Activated CD4-positive, alpha-beta T cell treated with anti-CD3 and anti-CD28 coated beads for 48 hours (primary cell): Measurements from ENCODE around the gene LUC7L3.
"Not testable (repeated sequence)": the region's sequence is repeated elsewhere in the genome, so short reads cannot be mapped to it uniquely, and the experiment has no call there.

Experiments
- DNase-seq: peaks from one replicate; pipeline ENCODE4 v3.0.0-alpha.2; 2020

The LUC7L3 gene

GRCh38 chr17:50710650-50711049 lies 8.8 kb upstream of the LUC7L3 start:
- no peak for DNase-seq

DNA sequence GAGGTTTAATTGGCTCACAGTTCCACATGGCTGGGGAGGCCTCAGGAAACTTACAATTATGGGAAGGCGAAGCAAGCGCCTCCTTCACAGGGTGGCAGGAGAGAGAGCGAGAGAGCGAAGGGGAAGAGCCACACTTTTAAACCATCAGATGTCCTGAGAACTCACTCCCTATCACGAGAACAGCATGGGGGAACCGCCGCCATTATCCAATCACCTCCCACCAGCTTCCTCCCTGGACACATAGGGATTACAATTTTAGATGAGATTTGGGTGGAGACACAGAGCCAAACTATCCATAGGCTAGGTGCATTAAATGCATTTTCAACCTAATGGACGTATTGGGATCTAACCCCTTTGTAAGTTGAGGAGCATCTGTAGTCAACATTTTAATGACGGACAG lies 6.8 kb upstream of the LUC7L3 start:
- no peak for DNase-seq

DNA sequence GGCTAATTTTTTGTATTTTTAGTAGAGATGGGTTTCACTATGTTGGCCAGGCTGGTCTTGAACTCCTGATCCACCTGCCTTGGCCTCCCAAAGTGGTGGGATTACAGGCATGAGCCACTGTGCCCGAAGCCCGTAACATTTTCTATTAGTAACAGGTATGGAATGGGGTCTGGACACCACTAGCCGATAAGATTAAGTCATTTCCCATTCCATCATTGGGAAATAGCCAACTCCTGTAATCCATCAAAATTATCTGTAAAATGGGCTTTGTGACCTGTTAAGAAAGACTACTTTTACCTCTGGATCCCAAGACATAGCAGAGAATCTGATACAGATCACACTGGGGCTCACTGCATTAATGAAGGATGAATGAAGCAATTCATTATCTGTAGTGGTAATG lies 3.9 kb upstream of the LUC7L3 start:
- DNase-seq, result no peak

DNA sequence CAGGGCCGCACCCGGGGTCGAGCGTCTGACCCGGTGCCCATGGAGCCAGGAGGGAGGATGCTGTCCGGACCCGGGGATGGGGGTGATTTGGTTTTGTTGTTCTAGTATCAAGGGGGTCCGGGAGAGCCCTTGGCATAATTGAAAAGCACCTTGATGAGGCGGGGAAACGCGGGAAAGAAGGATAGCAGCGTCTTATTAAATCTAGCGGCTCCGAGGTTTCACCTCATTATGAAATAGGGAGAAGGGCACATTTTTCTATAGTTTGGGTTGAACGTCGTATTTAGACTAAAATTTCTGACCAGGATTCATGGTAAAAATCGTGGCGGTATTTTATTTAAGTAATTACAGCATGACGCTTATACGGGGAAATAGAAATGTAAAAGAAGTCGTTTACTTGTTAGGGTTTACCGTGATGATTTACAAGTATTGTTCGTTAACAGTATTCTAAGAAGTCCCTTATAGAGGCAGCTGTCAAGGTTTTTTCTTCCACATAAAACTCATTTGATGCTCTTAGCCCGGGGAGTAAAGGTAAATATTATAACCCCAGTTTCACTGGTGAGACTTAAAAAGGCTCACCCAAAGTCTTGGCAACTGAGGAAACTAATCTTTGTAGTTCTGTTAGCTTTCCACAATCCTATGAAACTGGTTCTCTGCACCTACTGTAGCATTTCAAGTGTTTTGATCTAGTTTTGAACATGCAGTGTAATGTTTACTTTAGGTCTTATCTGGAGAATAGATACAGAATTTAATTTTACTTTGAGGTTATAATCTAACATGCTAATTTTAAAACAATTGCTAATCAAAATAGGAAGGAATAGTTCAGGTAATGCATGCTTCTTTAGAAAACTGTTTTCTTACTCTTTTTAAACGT lies 756 bp downstream of the LUC7L3 start:
- DNase-seq, result no peak

DNA sequence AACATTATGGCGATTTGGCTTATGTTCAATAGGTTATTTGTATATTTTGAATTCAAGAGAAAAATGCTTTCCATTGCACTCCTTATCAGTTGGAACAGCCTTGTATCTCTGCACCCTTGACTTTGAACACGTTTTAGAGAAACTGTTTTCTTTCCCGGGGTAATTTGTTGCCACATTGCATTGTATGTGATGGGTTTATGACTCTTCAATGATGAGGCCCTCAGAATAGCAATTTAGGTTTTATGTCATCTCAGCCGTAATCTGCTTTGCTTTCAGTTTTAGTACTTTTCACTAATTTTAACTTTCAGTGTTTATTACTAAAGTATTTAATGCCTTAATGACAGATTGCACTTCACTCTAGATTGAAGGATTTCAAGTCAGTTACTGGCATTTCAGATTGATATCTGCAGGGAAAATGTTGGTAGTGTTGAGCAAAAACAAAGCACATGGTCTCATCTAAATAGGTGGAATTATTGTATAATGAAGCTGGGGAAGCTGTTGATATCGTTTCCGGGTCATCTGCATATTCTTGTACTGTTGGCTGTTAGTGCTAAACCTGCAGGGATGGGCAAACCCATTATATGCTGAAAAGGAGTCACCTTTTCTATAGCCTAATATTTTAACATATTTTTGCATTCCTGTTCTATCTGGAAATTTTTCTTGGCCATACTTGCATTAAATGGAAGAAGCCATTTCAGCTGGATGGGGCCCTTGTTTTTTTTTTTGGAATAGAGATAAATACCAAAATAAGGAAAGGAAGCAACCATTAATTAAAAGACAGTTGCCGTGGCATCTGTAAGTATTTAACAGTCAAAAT lies 2.0 kb downstream of the LUC7L3 start:
- DNase-seq, result no peak

- DNase-seq, result no peak
Measured at GRCh38 chr17:50722746-50723145, 3.3 kb downstream of the LUC7L3 start.

- DNase-seq, result not testable (repeated sequence)
Measured at GRCh38 chr17:50724622-50725021, 5.2 kb downstream of the LUC7L3 start.

GRCh38 chr17:50725769-50726655 lies 6.6 kb downstream of the LUC7L3 start:
- no peak for DNase-seq

GRCh38 chr17:50728112-50728429 lies 8.7 kb downstream of the LUC7L3 start:
- no peak for DNase-seq

DNA sequence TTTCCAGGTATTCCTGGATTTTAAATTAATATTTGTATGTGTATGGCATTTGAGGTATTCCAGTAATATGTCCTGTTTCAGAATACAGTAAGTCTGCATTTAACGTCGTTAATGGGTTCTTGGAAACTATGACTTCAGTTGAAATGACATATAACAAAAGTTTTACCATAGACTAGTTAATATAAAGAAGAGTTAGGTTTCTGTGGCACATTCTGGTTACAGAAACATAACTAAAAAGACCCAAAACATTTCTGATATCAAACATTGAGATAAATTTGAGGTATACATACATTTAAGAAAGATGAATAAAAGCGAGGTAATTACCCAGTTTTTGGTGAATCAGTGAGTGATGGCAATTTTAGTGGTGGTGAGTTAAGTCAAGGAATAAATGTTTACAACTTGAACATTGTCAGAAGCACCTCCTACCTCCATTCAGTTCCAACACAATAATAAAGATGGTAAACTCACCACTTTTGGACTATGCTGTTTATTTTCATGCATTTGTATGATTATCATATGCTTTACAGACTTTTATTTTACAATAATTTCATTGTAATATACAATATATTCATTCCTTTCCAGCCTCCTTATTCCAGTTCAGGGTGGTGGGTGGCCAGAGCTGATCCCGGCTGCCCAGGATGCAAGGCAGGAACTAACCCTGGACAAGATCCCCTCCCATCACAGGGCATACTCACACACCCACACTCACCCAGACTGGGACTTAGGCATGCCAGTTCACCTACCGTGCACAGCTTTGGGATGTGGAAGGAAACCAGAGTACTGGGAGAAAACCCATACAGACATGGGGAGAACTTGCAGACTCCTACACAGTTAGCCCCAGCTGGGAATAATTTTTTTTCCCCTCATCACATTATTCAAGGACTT lies 9.7 kb downstream of the LUC7L3 start:
- no peak for DNase-seq

DNA sequence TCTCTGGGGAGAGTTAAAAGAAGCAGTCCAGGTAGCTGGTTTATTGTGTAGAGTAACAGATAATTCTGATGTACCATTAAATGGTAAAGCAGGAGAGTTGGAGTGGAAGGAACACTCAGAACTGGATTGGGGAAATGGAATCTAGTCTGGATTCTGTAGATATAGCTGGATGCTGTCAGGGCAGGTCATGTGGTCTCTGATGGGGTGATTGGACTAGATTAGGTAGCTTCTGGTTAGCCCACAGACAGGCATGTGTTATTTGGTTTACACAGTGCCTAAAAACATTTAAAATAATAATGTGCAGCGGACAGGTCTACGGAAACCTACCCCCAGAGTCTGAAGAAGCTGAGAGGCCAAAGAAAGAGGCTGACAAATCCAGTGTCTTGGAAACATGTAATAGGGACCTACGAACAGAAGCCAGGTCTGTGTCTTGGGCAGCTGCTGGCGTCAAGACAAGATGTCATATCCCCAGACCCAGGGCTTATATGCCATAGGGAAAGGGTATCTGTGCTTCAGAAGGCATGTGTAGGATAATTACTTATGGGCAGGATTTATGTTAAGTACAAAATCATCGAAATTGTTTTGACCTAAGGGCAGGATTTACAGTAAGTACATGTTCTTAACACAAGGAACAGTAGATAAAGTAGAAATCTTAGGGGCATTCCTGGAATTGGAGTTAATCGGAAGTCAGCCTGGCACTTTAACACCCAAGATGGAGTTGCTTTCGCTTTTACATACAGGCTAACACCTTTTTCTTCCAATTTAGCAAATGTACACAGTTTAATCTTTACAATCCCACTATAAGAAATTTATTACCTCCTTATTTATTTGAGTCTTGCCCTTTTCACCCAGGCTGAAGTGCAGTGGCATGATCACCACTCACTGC lies 12.4 kb downstream of the LUC7L3 start:
- DNase-seq, result no peak

GRCh38 chr17:50735287-50735686 lies 15.9 kb downstream of the LUC7L3 start:
- DNase-seq, result no peak

DNA sequence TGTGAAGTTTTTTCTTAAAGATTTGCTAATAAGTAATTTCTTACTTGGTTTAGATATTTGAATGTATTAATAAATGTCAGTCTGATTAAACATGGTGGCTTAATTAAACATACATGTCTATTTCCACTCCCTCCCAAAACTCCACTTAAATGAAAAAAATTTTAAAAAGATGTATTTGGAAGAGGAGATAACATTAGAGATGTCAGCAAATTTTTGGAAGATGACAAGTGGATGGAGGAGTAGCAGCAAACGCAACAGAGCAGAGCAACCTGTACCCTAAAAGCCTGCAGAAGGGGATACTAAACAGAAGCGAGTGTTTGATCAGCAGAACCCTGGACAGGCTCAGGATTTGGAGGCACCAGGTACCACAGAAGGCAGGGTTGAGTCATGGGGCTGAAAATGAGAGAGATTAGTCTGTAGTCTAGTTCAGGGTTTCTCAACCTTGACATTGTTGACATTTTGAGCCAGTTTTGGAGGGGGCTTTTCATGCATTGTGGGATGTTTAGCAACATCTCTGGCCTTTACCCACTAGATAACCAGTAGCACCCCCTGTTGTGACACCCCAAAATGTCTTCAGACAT lies 17.8 kb downstream of the LUC7L3 start:
- peak; percentile 32 for DNase-seq

- DNase-seq, result no peak
Measured at GRCh38 chr17:50739098-50739497, 19.7 kb downstream of the LUC7L3 start.

DNA sequence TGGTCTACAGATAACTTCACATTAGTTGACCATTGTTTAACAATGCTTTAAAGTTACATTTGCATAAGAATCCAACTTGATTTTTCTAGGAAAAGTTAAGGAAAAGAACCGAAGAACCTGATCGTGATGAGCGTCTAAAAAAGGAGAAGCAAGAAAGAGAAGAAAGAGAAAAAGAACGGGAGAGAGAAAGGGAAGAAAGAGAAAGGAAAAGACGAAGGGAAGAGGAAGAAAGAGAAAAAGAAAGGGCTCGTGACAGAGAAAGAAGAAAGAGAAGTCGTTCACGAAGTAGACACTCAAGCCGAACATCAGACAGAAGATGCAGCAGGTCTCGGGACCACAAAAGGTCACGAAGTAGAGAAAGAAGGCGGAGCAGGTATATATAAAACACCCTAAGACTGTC lies 26.2 kb downstream of the LUC7L3 start:
- no peak for DNase-seq

GRCh38 chr17:50749245-50749644 lies 29.8 kb downstream of the LUC7L3 start:
- no peak for DNase-seq

DNA sequence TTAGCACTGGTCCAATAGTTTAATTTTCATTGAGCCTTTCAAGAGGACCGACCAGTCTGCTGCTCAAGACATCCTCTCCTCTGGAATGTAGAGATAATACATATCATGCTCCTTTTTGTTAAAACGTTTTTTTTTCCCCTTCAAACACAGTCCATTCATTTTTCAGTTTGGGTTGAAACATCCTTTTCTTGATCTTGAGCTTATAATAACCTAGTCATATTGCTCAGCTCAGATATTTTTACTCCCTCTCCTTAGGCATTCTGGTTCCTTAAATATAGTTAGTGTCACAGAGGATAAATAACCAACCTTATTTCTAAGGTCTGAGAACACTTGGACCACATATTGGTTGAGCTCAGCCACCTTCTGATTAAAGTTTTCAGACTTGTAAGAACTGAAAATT lies 35.1 kb downstream of the LUC7L3 start:
- no peak for DNase-seq

DNA sequence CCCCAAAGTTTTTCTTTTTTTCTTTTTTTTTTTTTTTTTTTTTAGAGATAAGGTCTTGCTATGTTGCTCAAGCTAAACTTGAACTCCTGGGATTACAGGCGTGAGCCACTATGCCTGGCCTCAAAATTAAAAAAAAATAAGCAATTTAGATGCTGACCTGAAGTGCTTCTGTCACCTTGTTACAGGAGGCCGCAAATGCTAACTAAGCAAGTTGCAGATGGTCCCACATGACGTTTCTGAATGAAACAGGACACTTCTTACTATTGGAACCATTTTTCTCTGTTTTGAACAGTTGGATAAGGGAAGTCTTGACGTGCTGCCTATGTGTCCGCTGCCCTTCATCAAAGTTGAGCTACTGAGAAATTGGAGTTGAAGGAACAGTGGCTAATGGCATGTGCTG lies 39.1 kb downstream of the LUC7L3 start:
- DNase-seq, result no peak

DNA sequence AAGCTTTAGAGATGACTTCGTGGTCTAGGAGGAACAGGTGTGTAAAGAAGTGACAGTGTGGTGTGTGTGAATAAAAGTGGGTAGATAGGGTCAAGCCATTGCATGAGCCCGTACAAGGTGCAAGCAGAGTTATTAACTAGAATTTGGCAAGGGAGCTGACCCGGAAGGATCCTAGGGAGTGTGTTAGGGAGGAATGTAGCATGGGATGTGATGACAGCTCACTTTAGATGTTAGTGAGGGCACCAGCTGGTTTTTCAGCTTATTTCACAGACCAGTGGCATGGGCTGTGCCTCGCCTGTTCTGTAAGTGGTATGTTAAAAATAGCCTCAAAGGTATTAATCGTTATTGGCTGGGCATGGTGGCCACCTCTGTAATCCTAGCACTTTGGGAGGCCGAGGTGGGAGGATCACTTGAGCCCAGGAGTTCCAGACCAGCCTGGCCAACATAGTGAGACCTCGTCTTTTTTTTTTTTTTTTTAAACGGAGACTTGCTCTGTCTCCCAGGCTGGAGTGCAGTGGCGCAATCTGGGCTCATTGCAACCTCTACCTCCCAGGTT lies 39.7 kb downstream of the LUC7L3 start:
- DNase-seq, result no peak

GRCh38 chr17:50762177-50762576 lies 42.8 kb downstream of the LUC7L3 start:
- no peak for DNase-seq
